Forelimb muscle (tissue), 1 donor: ENCODE results near the gene AFDN. TPM values are rescaled to one million over a fixed set of nuclear protein-coding genes. Genes with fewer than 3 reads are reported as not detected.

Source experiments
- DNase-seq: peaks from one replicate; pipeline ENCODE4 v3.0.0-alpha.2; 2013; ENCODE audit warnings: low read depth
- polyA plus RNA-seq: library from polyadenylated mRNA; unstranded; fragments of 120-200 nt; gene quantifications from one replicate; pipeline ENCODE4 v1.2.1, GENCODE V29; 2013; ENCODE audit not compliant: insufficient read length

AFDN gene
- polyA plus RNA-seq, 1 donor, result 45.7 TPM

GRCh38 chr6:167819576-167819975, 7.1 kb upstream of the AFDN start:
- no peak for DNase-seq

- no peak for DNase-seq
Observed at GRCh38 chr6:167820681-167821080, 6.0 kb upstream of the AFDN start.

GRCh38 chr6:167824591-167825331, 1.9 kb upstream of the AFDN start:
- no peak for DNase-seq

- no peak for DNase-seq
Observed at GRCh38 chr6:167825332-167826229, 1.1 kb upstream of the AFDN start.

- DNase-seq, result no peak
Observed at GRCh38 chr6:167826230-167826895, 348 bp upstream of the AFDN start.

- DNase-seq, result no peak
Observed at GRCh38 chr6:167827583-167828324, 1.0 kb downstream of the AFDN start.

GRCh38 chr6:167828325-167828956, 1.7 kb downstream of the AFDN start:
- DNase-seq, result no peak

GRCh38 chr6:167829513-167829912, 2.8 kb downstream of the AFDN start:
- no peak for DNase-seq

- DNase-seq, result no peak
Observed at GRCh38 chr6:167831281-167831828, 4.6 kb downstream of the AFDN start.

GRCh38 chr6:167832497-167833395, 6.0 kb downstream of the AFDN start:
- no peak for DNase-seq

GRCh38 chr6:167833396-167833763, 6.7 kb downstream of the AFDN start:
- DNase-seq, result no peak

GRCh38 chr6:167835260-167835659, 8.5 kb downstream of the AFDN start:
- no peak for DNase-seq

- no peak for DNase-seq
Observed at GRCh38 chr6:167836721-167837120, 10.0 kb downstream of the AFDN start.

GRCh38 chr6:167838207-167838748, 11.6 kb downstream of the AFDN start:
- DNase-seq, result no peak

GRCh38 chr6:167839343-167839742, 12.6 kb downstream of the AFDN start:
- no peak for DNase-seq

GRCh38 chr6:167839755-167840154, 13.0 kb downstream of the AFDN start:
- DNase-seq, result no peak

GRCh38 chr6:167840160-167840525, 13.4 kb downstream of the AFDN start:
- no peak for DNase-seq

- DNase-seq, result no peak
Observed at GRCh38 chr6:167840526-167841179, 13.9 kb downstream of the AFDN start.

GRCh38 chr6:167841981-167842380, 15.3 kb downstream of the AFDN start:
- no peak for DNase-seq
